Fibroblast of peridontal ligament (primary cell): ENCODE data around the gene TBC1D5.
"Not testable (repeated sequence)": the region's sequence is repeated elsewhere in the genome, so short reads cannot be mapped to it uniquely, and the experiment has no call there.

Experiments used
- DNase-seq: peaks from one replicate; pipeline ENCODE4 v3.0.0-alpha.2; 2010; ENCODE audit errors: extremely low read depth

TBC1D5 gene

GRCh38 chr3:17357035-17357710 is 385.3 kb downstream of the TBC1D5 start:
- DNase-seq, result no peak

- DNase-seq, result no peak
Observed at GRCh38 chr3:17356585-17356984, 385.8 kb downstream of the TBC1D5 start.

- peak; percentile 78 for DNase-seq
Observed at GRCh38 chr3:17355591-17355990, 386.8 kb downstream of the TBC1D5 start.

- no peak for DNase-seq
Observed at GRCh38 chr3:17354341-17354740, 388.1 kb downstream of the TBC1D5 start.

GRCh38 chr3:17352620-17353019 is 389.8 kb downstream of the TBC1D5 start:
- DNase-seq, result no peak

- not testable (repeated sequence) for DNase-seq
Observed at GRCh38 chr3:17351193-17351592, 391.2 kb downstream of the TBC1D5 start.

- no peak for DNase-seq
Observed at GRCh38 chr3:17349093-17349492, 393.3 kb downstream of the TBC1D5 start.

GRCh38 chr3:17342119-17342518 is 400.3 kb downstream of the TBC1D5 start:
- no peak for DNase-seq

- DNase-seq, result no peak
Observed at GRCh38 chr3:17340693-17341092, 401.7 kb downstream of the TBC1D5 start.

- no peak for DNase-seq
Observed at GRCh38 chr3:17340261-17340660, 402.2 kb downstream of the TBC1D5 start.

GRCh38 chr3:17339132-17339575 is 403.3 kb downstream of the TBC1D5 start:
- no peak for DNase-seq

GRCh38 chr3:17336291-17336690 is 406.1 kb downstream of the TBC1D5 start:
- DNase-seq, result peak; percentile 52

GRCh38 chr3:17333893-17334292 is 408.5 kb downstream of the TBC1D5 start:
- no peak for DNase-seq

- DNase-seq, result no peak
Observed at GRCh38 chr3:17333446-17333845, 409.0 kb downstream of the TBC1D5 start.

GRCh38 chr3:17330660-17331059 is 411.8 kb downstream of the TBC1D5 start:
- no peak for DNase-seq

- DNase-seq, result no peak
Observed at GRCh38 chr3:17329927-17330326, 412.5 kb downstream of the TBC1D5 start.

- DNase-seq, result no peak
Observed at GRCh38 chr3:17322106-17322793, 420.2 kb downstream of the TBC1D5 start.

GRCh38 chr3:17320266-17320665 is 422.2 kb downstream of the TBC1D5 start:
- DNase-seq, result peak; percentile 56

GRCh38 chr3:17315897-17316296 is 426.5 kb downstream of the TBC1D5 start:
- DNase-seq, result no peak

GRCh38 chr3:17314171-17314570 is 428.3 kb downstream of the TBC1D5 start:
- no peak for DNase-seq

- DNase-seq, result no peak
Observed at GRCh38 chr3:17313746-17314145, 428.7 kb downstream of the TBC1D5 start.

GRCh38 chr3:17310983-17311382 is 431.4 kb downstream of the TBC1D5 start:
- DNase-seq, result no peak

- DNase-seq, result no peak
Observed at GRCh38 chr3:17307887-17308286, 434.5 kb downstream of the TBC1D5 start.
